ENCODE data around the gene MYO10.
"Not testable (repeated sequence)": the region's sequence is repeated elsewhere in the genome, so short reads cannot be mapped to it uniquely, and the experiment has no call there.

Gene MYO10

DNA sequence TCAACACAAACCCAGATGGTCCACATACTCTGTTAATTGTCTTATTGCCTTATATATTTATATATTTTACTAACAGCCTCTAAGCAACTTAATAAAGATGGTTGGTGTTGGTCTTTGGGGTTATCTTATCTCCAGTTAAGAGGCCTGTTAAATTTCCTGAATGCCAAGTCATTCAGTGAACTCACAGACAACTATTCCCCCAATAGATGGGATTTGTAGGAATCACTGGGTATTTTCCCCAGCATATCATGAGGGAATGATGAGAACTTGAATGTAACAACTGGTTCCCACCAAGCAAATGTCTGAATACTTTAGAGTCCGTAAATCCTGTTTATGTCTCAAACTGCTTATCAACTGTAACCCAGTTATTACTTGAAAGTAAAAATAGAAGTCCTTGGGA is 276.6 kb downstream of the MYO10 start:
- no peak overlapping the region for H3K4me3 ChIP-seq (ENCODE audit: low read length)

DNA sequence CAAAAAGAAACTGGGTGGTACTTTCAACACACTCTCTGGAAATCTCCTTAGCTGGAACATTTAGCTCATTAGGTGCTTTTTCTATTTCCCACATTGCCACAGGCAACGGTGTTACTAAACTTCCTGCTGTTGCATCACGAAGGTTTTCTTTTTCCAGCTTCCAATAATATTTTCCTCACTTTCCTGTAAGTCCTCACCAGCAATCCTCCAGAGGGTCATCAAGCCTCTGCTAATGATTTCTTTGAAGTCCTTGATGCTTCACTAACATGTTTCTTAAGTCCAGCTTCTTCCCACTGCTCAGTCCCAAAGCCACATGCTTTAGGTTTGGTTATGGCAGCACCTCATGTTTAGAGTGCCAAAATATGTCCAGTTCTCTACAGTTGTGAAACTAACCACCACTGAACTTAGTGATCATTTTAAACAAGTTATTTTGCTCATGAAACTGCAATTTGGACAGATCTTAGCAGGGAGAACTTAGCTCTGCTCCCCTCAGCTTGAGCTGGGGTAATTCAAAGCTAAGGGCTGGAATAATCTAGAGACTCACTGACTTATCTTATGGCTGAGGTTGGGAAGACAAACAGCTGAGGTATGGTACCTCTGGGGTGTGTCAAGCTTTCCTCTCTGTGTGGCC is 279.4 kb downstream of the MYO10 start:
- H2AFZ ChIP-seq (ENCODE audit: low read depth, low read length): no peak overlapping the region
- no peak overlapping the region for H3K27ac ChIP-seq (ENCODE audit: low read length)
- H3K4me1 ChIP-seq (ENCODE audit: low read length): no peaks in the 10 kb centered on the region
- no peaks in the 10 kb centered on the region for H3K79me2 ChIP-seq (ENCODE audit: low read length)
- H3K9me3 ChIP-seq (ENCODE audit: insufficient read depth, low read length): no peaks in the 10 kb centered on the region
- TF ChIP-seq, protein P1, sequence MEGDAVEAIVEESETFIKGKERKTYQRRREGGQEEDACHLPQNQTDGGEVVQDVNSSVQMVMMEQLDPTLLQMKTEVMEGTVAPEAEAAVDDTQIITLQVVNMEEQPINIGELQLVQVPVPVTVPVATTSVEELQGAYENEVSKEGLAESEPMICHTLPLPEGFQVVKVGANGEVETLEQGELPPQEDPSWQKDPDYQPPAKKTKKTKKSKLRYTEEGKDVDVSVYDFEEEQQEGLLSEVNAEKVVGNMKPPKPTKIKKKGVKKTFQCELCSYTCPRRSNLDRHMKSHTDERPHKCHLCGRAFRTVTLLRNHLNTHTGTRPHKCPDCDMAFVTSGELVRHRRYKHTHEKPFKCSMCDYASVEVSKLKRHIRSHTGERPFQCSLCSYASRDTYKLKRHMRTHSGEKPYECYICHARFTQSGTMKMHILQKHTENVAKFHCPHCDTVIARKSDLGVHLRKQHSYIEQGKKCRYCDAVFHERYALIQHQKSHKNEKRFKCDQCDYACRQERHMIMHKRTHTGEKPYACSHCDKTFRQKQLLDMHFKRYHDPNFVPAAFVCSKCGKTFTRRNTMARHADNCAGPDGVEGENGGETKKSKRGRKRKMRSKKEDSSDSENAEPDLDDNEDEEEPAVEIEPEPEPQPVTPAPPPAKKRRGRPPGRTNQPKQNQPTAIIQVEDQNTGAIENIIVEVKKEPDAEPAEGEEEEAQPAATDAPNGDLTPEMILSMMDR (IDR thresholded peaks at IDR 0.05; ENCODE audit: low read depth, low read length): no peak
- TF ChIP-seq EZH2phosphoT487 (IDR thresholded peaks at IDR 0.05; ENCODE audit: low read depth): no peak
- H3K4me3 ChIP-seq (ENCODE audit: low read length): no peak overlapping the region
- no peaks in the 10 kb centered on the region for H3K27me3 ChIP-seq (ENCODE audit: low read depth, low read length)
- H3K36me3 ChIP-seq (replicated peaks; ENCODE audit: low read depth, low read length): no peaks in the 10 kb centered on the region
- H3K4me2 ChIP-seq (ENCODE audit: low read length): no peak overlapping the region
- H4K20me1 ChIP-seq (ENCODE audit: insufficient read depth, low read length): no peaks in the 10 kb centered on the region
- H3K9ac ChIP-seq (ENCODE audit: low read length): no peak overlapping the region

More for the DNA sequence above, 276.6 kb downstream of the MYO10 start:
- no peak for TF ChIP-seq EZH2phosphoT487 (IDR thresholded peaks at IDR 0.05; ENCODE audit: low read depth)
- TF ChIP-seq, protein P1 (IDR thresholded peaks at IDR 0.05; ENCODE audit: low read depth, low read length): no peak
- H2AFZ ChIP-seq (ENCODE audit: low read depth, low read length): no peak overlapping the region
- H3K79me2 ChIP-seq (ENCODE audit: low read length): no peaks in the 10 kb centered on the region
- no peaks in the 10 kb centered on the region for H3K36me3 ChIP-seq (replicated peaks; ENCODE audit: low read depth, low read length)
- no peak overlapping the region for H3K9ac ChIP-seq (ENCODE audit: low read length)
- H3K9me3 ChIP-seq (ENCODE audit: insufficient read depth, low read length): no peaks in the 10 kb centered on the region
- no peaks in the 10 kb centered on the region for H4K20me1 ChIP-seq (ENCODE audit: insufficient read depth, low read length)
- H3K27ac ChIP-seq (ENCODE audit: low read length): no peak overlapping the region
- H3K27me3 ChIP-seq (ENCODE audit: low read depth, low read length): no peaks in the 10 kb centered on the region
- no peak overlapping the region for H3K4me2 ChIP-seq (ENCODE audit: low read length)
- H3K4me1 ChIP-seq (ENCODE audit: low read length): no peaks in the 10 kb centered on the region

DNA sequence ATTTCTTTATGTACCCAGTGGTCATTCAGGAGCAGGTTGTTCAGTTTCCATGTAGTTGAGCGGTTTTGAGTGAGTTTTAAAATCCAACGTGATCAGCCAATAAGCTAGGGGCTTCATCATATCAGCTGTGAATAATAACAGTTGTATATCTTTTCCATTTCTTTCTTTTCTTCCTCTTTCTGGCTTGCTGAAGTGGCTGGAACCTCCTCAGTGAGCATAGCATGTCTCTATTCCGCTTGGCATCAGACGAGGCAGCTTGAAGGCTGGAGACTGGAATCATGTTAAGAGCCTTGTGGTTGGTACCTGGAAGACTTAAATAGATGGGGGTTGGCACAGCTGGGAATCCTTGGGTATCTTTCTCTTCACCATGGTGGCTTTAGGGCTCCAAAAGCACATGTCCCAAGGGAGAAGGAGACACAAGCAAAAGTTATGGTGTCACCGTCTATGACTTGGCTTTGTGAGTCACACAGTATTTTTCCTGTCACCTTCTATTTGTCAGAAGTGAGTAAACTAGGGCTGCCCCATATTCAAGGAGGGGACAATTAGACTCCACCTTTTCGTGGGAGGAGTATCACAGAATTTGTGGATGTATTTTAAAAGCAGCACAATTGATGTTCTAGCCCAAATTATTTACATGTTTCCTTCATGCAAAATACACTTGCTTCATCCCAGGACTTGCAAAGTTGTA is 281.3 kb downstream of the MYO10 start:
- TF ChIP-seq, protein P1 (IDR thresholded peaks at IDR 0.05; ENCODE audit: low read depth, low read length): no peak
- TF ChIP-seq EZH2phosphoT487 (IDR thresholded peaks at IDR 0.05; ENCODE audit: low read depth): no peak
- no peak overlapping the region for H3K4me3 ChIP-seq (ENCODE audit: low read length)
- H4K20me1 ChIP-seq (ENCODE audit: insufficient read depth, low read length): no peaks in the 10 kb centered on the region
- H3K79me2 ChIP-seq (ENCODE audit: low read length): no peaks in the 10 kb centered on the region
- peak overlapping the region; percentile 8; the same call in 1 of the 2 replicates for H3K4me2 ChIP-seq (ENCODE audit: low read length)
- no peaks in the 10 kb centered on the region for H3K36me3 ChIP-seq (replicated peaks; ENCODE audit: low read depth, low read length)
- H3K27ac ChIP-seq (ENCODE audit: low read length): no peak overlapping the region
- H3K9ac ChIP-seq (ENCODE audit: low read length): no peak overlapping the region
- H2AFZ ChIP-seq (ENCODE audit: low read depth, low read length): no peak overlapping the region
- no peaks in the 10 kb centered on the region for H3K4me1 ChIP-seq (ENCODE audit: low read length)
- H3K27me3 ChIP-seq (ENCODE audit: low read depth, low read length): no peaks in the 10 kb centered on the region
- H3K9me3 ChIP-seq (ENCODE audit: insufficient read depth, low read length): no peaks in the 10 kb centered on the region

DNA sequence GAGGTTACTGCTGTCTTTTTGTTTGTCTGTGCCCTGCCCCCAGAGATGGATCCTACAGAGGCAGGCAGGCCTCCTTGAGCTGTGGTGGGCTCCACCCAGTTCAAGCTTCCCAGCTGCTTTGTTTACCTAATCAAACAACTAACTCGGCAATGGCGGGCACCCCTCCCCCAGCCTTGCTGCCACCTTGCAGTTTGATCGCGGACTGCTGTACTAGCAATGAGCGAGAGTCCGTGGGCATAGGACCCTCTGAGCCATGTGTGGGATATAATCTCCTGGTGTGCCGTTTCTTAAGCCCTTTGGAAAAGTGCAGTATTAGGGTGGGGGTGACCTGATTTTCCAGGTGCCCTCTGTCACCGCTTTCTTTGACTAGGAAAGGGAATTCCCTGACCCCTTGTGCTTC is 287.3 kb downstream of the MYO10 start:
- not testable (repeated sequence) for H4K20me1 ChIP-seq (ENCODE audit: insufficient read depth, low read length); H3K4me3 ChIP-seq (ENCODE audit: low read length); H3K9me3 ChIP-seq (ENCODE audit: insufficient read depth, low read length); H3K79me2 ChIP-seq (ENCODE audit: low read length); H2AFZ ChIP-seq (ENCODE audit: low read depth, low read length); H3K9ac ChIP-seq (ENCODE audit: low read length); H3K4me2 ChIP-seq (ENCODE audit: low read length); H3K27me3 ChIP-seq (ENCODE audit: low read depth, low read length); H3K27ac ChIP-seq (ENCODE audit: low read length); H3K36me3 ChIP-seq (replicated peaks; ENCODE audit: low read depth, low read length); H3K4me1 ChIP-seq (ENCODE audit: low read length)

Data from OCI-LY3 (cell line).